PFSK-1 (cell line): ENCODE data around the gene NAP1L1.

ENCODE experiments used
- POLR2AphosphoS5 ChIP-seq: IDR thresholded peaks from 2 replicates; pipeline ENCODE4 v1.6.1; 2012; ENCODE audit warnings: low read depth, mild to moderate bottlenecking, control low read depth, low read length, moderate library complexity
- REST ChIP-seq, 2 experiments: IDR thresholded peaks; 2 replicates each; pipeline versions ENCODE4 v1.6.1 to v1.8.0; 2011 to 2012; ENCODE audit warnings: low read depth in 2 of 2, low read length in 2 of 2, control low read depth in 1 of 2, inconsistent platforms in 1 of 2, mild to moderate bottlenecking in 1 of 2, moderate library complexity in 1 of 2; ENCODE audit not compliant: insufficient read depth in 1 of 2

DNA sequence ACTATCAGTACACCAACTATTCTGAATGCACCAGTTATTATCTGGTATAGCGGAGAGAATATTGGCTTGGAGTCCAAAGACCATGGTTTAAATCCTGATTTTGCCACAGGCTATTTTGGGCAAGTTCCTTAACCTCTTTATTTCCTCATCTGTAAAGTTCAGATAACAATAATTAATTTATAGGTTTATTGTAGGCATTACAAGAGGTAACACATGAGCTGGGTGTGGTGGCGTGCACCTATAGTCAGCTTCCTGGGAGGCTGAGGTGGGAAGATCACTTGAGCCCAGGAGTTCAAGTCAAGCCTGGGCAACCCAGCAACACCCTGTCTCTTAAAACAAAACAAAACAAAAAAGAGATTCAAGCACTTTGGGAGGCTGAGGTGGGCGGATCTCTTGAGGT, 76.1 kb downstream of the NAP1L1 start:
- no peak for TF ChIP-seq POLR2AphosphoS5
- no peak for TF ChIP-seq REST (IDR thresholded peaks at IDR 0.05; ENCODE audit: insufficient read depth in 1 of 2, low read depth in 2 of 2, low read length in 2 of 2)
